ENCODE measurements around the gene UBASH3B.

DNA sequence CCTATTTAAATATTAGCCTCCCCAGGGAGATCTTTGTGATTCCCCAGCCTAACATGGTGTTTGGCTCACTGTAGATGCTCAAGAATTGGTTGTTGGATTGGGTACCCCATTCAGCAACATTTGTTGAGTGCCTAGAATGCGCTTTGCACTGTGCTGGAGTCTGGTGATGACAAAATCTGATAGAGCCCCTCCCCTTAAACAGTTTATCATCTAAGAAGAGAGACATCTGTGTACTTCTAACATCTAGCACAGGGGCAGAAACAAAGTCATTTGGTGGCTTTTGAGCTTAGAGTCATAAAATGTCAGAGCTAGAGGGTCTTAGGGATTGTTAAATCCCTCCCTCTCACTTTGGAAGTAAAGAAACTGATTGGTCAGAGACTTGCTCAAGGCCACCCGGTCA, 73.0 kb downstream of the UBASH3B start:
- TF ChIP-seq, protein P1, sequence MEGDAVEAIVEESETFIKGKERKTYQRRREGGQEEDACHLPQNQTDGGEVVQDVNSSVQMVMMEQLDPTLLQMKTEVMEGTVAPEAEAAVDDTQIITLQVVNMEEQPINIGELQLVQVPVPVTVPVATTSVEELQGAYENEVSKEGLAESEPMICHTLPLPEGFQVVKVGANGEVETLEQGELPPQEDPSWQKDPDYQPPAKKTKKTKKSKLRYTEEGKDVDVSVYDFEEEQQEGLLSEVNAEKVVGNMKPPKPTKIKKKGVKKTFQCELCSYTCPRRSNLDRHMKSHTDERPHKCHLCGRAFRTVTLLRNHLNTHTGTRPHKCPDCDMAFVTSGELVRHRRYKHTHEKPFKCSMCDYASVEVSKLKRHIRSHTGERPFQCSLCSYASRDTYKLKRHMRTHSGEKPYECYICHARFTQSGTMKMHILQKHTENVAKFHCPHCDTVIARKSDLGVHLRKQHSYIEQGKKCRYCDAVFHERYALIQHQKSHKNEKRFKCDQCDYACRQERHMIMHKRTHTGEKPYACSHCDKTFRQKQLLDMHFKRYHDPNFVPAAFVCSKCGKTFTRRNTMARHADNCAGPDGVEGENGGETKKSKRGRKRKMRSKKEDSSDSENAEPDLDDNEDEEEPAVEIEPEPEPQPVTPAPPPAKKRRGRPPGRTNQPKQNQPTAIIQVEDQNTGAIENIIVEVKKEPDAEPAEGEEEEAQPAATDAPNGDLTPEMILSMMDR (conservative IDR thresholded peaks at IDR 0.05) = no peak
- no peak for TF ChIP-seq EZH2 (IDR thresholded peaks at IDR 0.05; ENCODE audit: low read depth)

All from PC-9 (cell line).